Measurements from ENCODE around the gene MAN2A2.

DNA sequence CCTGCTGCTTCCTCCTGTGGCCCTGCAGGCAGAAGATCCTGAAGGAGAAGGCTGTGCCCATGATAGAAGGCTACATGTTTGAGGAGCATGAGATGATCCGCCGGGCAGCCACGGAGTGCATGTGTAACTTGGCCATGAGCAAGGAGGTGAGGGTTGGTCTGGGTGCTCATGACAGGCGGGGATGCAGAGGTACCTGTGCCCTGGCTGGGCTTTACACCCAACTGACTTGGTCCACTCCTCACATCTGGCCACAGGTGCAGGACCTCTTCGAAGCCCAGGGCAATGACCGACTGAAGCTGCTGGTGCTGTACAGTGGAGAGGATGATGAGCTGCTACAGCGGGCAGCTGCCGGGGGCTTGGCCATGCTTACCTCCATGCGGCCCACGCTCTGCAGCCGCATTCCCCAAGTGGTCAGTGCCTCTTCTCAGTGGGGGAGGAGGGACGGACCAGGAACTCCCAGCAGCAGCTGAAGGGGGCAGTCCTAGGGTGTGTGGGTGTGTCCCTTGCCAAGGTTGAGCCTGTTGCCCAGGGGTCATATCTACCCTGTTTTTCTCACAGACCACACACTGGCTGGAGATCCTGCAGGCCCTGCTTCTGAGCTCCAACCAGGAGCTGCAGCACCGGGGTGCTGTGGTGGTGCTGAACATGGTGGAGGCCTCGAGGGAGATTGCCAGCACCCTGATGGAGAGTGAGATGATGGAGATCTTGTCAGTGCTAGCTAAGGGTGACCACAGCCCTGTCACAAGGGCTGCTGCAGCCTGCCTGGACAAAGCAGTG, 50.0 kb downstream of the MAN2A2 start:
- TF ChIP-seq POLR2A (IDR thresholded peaks at IDR 0.05) = no peak
- TF ChIP-seq, protein P1, sequence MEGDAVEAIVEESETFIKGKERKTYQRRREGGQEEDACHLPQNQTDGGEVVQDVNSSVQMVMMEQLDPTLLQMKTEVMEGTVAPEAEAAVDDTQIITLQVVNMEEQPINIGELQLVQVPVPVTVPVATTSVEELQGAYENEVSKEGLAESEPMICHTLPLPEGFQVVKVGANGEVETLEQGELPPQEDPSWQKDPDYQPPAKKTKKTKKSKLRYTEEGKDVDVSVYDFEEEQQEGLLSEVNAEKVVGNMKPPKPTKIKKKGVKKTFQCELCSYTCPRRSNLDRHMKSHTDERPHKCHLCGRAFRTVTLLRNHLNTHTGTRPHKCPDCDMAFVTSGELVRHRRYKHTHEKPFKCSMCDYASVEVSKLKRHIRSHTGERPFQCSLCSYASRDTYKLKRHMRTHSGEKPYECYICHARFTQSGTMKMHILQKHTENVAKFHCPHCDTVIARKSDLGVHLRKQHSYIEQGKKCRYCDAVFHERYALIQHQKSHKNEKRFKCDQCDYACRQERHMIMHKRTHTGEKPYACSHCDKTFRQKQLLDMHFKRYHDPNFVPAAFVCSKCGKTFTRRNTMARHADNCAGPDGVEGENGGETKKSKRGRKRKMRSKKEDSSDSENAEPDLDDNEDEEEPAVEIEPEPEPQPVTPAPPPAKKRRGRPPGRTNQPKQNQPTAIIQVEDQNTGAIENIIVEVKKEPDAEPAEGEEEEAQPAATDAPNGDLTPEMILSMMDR (IDR thresholded peaks at IDR 0.05) = no peak

Measured in Peyer's patch (tissue), 4 donors.